WTC11 (cell line): ENCODE measurements around the gene SLC5A3. TPM values are rescaled to one million over a fixed set of nuclear protein-coding genes. Genes with fewer than 3 reads are reported as not detected.

Experiments
- ATAC-seq: fragments of 200-7000 bp; cut with Tn5 transposase; 2 replicates; pipeline ENCODE4 v1.10.0; 2021; ENCODE audit warnings: mild to moderate bottlenecking, moderate library complexity
- CTCF ChIA-PET: fragments of 300-600 bp; sonication (Branson Sonifier 250); formaldehyde crosslinking; loops from one replicate; lab custom pipeline; 2021; ENCODE audit warnings: antibody characterized with exemption; lab: Charles Lee
- POLR2A ChIA-PET: fragments of 350-600 bp; sonication (Branson Sonifier 250); formaldehyde crosslinking; loops from one replicate; lab custom pipeline; 2021; ENCODE audit warnings: antibody characterized with exemption; lab: Charles Lee
- DNase-seq: peaks from one replicate; pipeline ENCODE4 v3.0.0; 2021; ENCODE audit warnings: low spot score
- H3K27ac Mint-ChIP-seq: 2 replicates; pipeline ENCODE4 v1.8.0; 2021; ENCODE audit warnings: mixed read lengths
- H3K27me3 Mint-ChIP-seq: 2 replicates; pipeline ENCODE4 v1.8.0; 2021; ENCODE audit warnings: low read depth, mild to moderate bottlenecking, moderate library complexity, mixed read lengths
- H3K36me3 Mint-ChIP-seq: 2 replicates; pipeline ENCODE4 v1.8.0; 2021; ENCODE audit warnings: mixed read lengths
- H3K4me1 Mint-ChIP-seq: 2 replicates; pipeline ENCODE4 v1.8.0; 2022; ENCODE audit warnings: mixed read lengths
- H3K4me3 Mint-ChIP-seq: 2 replicates; pipeline ENCODE4 v1.8.0; 2021; ENCODE audit warnings: mild to moderate bottlenecking, moderate library complexity, mixed read lengths
- H3K9me3 Mint-ChIP-seq: 2 replicates; pipeline ENCODE4 v1.8.0; 2021; ENCODE audit warnings: mixed read lengths
- ESRRA ChIP-seq: sonication (generic); formaldehyde crosslinking; IDR thresholded peaks from 2 replicates; pipeline ENCODE4 v1.8.1; 2022; ENCODE audit warnings: mild to moderate bottlenecking, missing genetic modification reagents, borderline replicate concordance
- ETV6 ChIP-seq: sonication (generic); formaldehyde crosslinking; IDR thresholded peaks from 2 replicates; pipeline ENCODE4 v1.8.1; 2022; ENCODE audit warnings: mild to moderate bottlenecking, missing genetic modification reagents
- NFE2L1 ChIP-seq: sonication (generic); formaldehyde crosslinking; IDR thresholded peaks from 2 replicates; pipeline ENCODE4 v1.8.1; 2023; ENCODE audit warnings: missing genetic modification reagents
- SMAD3 ChIP-seq: sonication (generic); formaldehyde crosslinking; IDR thresholded peaks from 2 replicates; pipeline ENCODE4 v1.8.0; 2022; ENCODE audit warnings: missing genetic modification reagents, mild to moderate bottlenecking, borderline replicate concordance
- TCF7 ChIP-seq: sonication (generic); formaldehyde crosslinking; IDR thresholded peaks from 2 replicates; pipeline ENCODE4 v1.8.0; 2022; ENCODE audit warnings: mild to moderate bottlenecking, low read depth, missing genetic modification reagents, moderate library complexity
- ZNF121 ChIP-seq: sonication (generic); formaldehyde crosslinking; IDR thresholded peaks from 2 replicates; pipeline ENCODE4 v1.8.0; 2023; ENCODE audit warnings: missing genetic modification reagents
- total RNA-seq: library from RNA; stranded (reverse); gene quantifications from 3 replicates; pipeline ENCODE4 v1.2.3, GENCODE V29; 2021
- TF ChIP-seq, protein P1 (sequence below): sonication (generic); formaldehyde crosslinking; IDR thresholded peaks from 2 replicates; pipeline ENCODE4 v1.8.1; 2023; ENCODE audit warnings: mild to moderate bottlenecking, missing genetic modification reagents
- TF ChIP-seq, protein P2 (sequence below): sonication (generic); formaldehyde crosslinking; IDR thresholded peaks from 2 replicates; pipeline ENCODE4 v1.8.0; 2022; ENCODE audit warnings: mild to moderate bottlenecking, missing genetic modification reagents
- TF ChIP-seq, protein P3 (sequence below): sonication (generic); formaldehyde crosslinking; IDR thresholded peaks from 2 replicates; pipeline ENCODE4 v1.8.0; 2022; ENCODE audit warnings: mild to moderate bottlenecking, missing genetic modification reagents
- TF ChIP-seq, protein P4 (sequence below): fragments of 200-600 bp; IDR thresholded peaks from 2 replicates; pipeline ENCODE4 v1.8.0; 2022; ENCODE audit warnings: antibody characterized with exemption
- TF ChIP-seq, protein P5 (sequence below): fragments of 250-450 bp; sonication (Bioruptor Pico); IDR thresholded peaks from 2 replicates; pipeline ENCODE4 v1.8.0; 2021; ENCODE audit warnings: mild to moderate bottlenecking
- TF ChIP-seq, protein P6 (sequence below): sonication (generic); formaldehyde crosslinking; IDR thresholded peaks from 2 replicates; pipeline ENCODE4 v1.8.1; 2023; ENCODE audit warnings: mild to moderate bottlenecking, missing genetic modification reagents, moderate library complexity

SLC5A3 gene
- total RNA-seq, 1 experiment from 2014 or later: 14.8 TPM

DNA sequence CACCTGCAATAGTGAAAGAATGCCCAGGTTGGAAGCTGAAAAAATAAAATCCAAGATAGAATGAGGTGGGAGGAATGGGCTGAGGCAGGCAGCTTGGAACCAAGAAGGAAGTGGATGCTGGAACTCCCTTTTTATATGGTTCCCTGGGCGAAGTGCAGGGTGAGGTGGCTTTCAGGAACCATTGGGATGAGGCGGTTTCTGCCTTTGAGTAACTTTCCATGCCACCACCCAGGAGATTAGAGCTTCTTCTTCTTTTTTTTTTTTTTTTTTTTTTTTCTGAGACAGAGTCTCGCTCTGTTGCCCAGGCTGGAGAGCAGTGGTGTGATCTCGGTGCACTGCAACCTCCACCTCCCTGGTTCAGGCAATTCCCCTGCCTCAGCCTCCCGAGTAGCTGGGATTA is 17.8 kb upstream of the SLC5A3 start:
- Mint-ChIP-seq H3K4me1 (no peaks in the 10 kb centered on the region), H3K27me3 (no peaks in the 10 kb centered on the region; the same call in none of the 2 replicates), H3K27ac (no peak overlapping the region), H3K4me3 (no peak overlapping the region), H3K9me3 (no peaks in the 10 kb centered on the region), H3K36me3 (no peaks in the 10 kb centered on the region)
- TF ChIP-seq, protein P1, sequence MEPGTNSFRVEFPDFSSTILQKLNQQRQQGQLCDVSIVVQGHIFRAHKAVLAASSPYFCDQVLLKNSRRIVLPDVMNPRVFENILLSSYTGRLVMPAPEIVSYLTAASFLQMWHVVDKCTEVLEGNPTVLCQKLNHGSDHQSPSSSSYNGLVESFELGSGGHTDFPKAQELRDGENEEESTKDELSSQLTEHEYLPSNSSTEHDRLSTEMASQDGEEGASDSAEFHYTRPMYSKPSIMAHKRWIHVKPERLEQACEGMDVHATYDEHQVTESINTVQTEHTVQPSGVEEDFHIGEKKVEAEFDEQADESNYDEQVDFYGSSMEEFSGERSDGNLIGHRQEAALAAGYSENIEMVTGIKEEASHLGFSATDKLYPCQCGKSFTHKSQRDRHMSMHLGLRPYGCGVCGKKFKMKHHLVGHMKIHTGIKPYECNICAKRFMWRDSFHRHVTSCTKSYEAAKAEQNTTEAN (CRISPR knock-in tag): no peak
- TF ChIP-seq, protein P2, sequence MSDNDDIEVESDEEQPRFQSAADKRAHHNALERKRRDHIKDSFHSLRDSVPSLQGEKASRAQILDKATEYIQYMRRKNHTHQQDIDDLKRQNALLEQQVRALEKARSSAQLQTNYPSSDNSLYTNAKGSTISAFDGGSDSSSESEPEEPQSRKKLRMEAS (CRISPR knock-in tag): no peak
- TF ChIP-seq ZNF121 (CRISPR knock-in tag): no peak
- TF ChIP-seq, protein P3, sequence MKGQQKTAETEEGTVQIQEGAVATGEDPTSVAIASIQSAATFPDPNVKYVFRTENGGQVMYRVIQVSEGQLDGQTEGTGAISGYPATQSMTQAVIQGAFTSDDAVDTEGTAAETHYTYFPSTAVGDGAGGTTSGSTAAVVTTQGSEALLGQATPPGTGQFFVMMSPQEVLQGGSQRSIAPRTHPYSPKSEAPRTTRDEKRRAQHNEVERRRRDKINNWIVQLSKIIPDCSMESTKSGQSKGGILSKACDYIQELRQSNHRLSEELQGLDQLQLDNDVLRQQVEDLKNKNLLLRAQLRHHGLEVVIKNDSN: no peak
- TF ChIP-seq NFE2L1: no peak
- no peak for TF ChIP-seq SMAD3 (CRISPR knock-in tag)
- no peak for TF ChIP-seq TCF7 (CRISPR knock-in tag)
- no peak for TF ChIP-seq ETV6
- TF ChIP-seq, protein P4, sequence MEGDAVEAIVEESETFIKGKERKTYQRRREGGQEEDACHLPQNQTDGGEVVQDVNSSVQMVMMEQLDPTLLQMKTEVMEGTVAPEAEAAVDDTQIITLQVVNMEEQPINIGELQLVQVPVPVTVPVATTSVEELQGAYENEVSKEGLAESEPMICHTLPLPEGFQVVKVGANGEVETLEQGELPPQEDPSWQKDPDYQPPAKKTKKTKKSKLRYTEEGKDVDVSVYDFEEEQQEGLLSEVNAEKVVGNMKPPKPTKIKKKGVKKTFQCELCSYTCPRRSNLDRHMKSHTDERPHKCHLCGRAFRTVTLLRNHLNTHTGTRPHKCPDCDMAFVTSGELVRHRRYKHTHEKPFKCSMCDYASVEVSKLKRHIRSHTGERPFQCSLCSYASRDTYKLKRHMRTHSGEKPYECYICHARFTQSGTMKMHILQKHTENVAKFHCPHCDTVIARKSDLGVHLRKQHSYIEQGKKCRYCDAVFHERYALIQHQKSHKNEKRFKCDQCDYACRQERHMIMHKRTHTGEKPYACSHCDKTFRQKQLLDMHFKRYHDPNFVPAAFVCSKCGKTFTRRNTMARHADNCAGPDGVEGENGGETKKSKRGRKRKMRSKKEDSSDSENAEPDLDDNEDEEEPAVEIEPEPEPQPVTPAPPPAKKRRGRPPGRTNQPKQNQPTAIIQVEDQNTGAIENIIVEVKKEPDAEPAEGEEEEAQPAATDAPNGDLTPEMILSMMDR: no peak
- ChIA-PET CTCF (interaction anchor here (1.2 kb wide), 1 partner anchor 131 kb away, joined by 5 read pairs; no protein-coding TSS in a partner anchor), POLR2A (interaction anchor here (0.7 kb wide), 2 partner anchors 124 to 413 kb away, joined by 3 to 4 read pairs; partner anchors contain the start of gene ITSN1)
- ATAC-seq (no peak), DNase-seq (no peak)

DNA sequence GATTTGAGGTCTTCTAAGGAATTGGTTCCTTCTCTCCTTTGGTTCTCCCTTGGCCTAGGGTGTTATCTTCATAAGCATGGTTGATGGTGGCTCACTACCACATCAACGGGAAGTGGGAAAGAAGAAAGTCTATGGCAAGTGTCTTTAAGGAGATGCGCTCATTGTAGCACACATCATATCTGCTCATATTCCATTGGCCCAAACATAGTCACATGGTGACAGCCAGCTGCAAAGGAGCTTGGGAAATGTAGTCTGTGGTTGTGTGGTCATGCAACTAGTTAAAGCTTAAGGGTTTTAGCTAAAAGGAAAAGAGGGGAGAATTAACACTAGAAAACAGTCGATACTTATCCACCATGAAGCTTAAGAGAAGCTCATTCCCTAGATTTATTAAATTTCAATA is 11.4 kb upstream of the SLC5A3 start:
- H3K9me3 Mint-ChIP-seq: peaks cover 9% of the 10 kb centered on the region
- CTCF ChIA-PET: interaction anchor here (0.9 kb wide), 2 partner anchors 11 to 30 kb away, joined by 3 to 4 read pairs; partner anchors contain the start of genes MRPS6 and SLC5A3
- H3K4me1 Mint-ChIP-seq: no peaks in the 10 kb centered on the region
- no peak overlapping the region for H3K4me3 Mint-ChIP-seq
- ATAC-seq (peak; percentile 92), DNase-seq (no peak)
- TF ChIP-seq, protein P5, sequence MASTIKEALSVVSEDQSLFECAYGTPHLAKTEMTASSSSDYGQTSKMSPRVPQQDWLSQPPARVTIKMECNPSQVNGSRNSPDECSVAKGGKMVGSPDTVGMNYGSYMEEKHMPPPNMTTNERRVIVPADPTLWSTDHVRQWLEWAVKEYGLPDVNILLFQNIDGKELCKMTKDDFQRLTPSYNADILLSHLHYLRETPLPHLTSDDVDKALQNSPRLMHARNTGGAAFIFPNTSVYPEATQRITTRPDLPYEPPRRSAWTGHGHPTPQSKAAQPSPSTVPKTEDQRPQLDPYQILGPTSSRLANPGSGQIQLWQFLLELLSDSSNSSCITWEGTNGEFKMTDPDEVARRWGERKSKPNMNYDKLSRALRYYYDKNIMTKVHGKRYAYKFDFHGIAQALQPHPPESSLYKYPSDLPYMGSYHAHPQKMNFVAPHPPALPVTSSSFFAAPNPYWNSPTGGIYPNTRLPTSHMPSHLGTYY: no peak
- TF ChIP-seq, protein P6, sequence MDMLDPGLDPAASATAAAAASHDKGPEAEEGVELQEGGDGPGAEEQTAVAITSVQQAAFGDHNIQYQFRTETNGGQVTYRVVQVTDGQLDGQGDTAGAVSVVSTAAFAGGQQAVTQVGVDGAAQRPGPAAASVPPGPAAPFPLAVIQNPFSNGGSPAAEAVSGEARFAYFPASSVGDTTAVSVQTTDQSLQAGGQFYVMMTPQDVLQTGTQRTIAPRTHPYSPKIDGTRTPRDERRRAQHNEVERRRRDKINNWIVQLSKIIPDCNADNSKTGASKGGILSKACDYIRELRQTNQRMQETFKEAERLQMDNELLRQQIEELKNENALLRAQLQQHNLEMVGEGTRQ (CRISPR knock-in tag): peak; percentile 93
- TF ChIP-seq, protein P3: peak; percentile 92
- TF ChIP-seq, protein P4: no peak
- TF ChIP-seq ESRRA (CRISPR knock-in tag): no peak
- TF ChIP-seq, all 79 proteins: peak for 2
- H3K27ac Mint-ChIP-seq: no peak overlapping the region
- no peaks in the 10 kb centered on the region for H3K36me3 Mint-ChIP-seq
- POLR2A ChIA-PET: interaction anchor here (0.6 to 1.0 kb wide), 2 partner anchors 11 to 20 kb away, joined by 3 to 4 read pairs; partner anchors contain the start of genes MRPS6 and SLC5A3
- H3K27me3 Mint-ChIP-seq: peaks cover 2% of the 10 kb centered on the region
